ENCODE measurements around the gene DIDO1.
"Not testable (repeated sequence)": the region's sequence is repeated elsewhere in the genome, so short reads cannot be mapped to it uniquely, and the experiment has no call there.

The DIDO1 gene

GRCh38 chr20:62875419-62876361, 50.6 kb downstream of the DIDO1 start:
- no peak for DNase-seq

- DNase-seq: no peak
Observed at GRCh38 chr20:62874964-62875344, 51.4 kb downstream of the DIDO1 start.

- not testable (repeated sequence) for DNase-seq
Observed at GRCh38 chr20:62873681-62874031, 52.6 kb downstream of the DIDO1 start.

GRCh38 chr20:62873280-62873679, 53.0 kb downstream of the DIDO1 start:
- no peak for DNase-seq

GRCh38 chr20:62872862-62873261, 53.4 kb downstream of the DIDO1 start:
- no peak for DNase-seq

GRCh38 chr20:62872184-62872847, 54.0 kb downstream of the DIDO1 start:
- DNase-seq: no peak

- DNase-seq: no peak
Observed at GRCh38 chr20:62864207-62864606, 62.1 kb downstream of the DIDO1 start.

GRCh38 chr20:62861726-62862336, 64.5 kb downstream of the DIDO1 start, which contains the start of gene TCFL5:
TCFL5 (minus strand) TSS chr20:62861822; CDS start chr20:62861670, 152 bp downstream.
- peak; percentile 84 for DNase-seq

GRCh38 chr20:62860924-62861691, 65.2 kb downstream of the DIDO1 start:
- DNase-seq: peak; percentile 37

GRCh38 chr20:62860391-62860923, 65.8 kb downstream of the DIDO1 start:
- DNase-seq: no peak

- no peak for DNase-seq
Observed at GRCh38 chr20:62859721-62860120, 66.6 kb downstream of the DIDO1 start.

- no peak for DNase-seq
Observed at GRCh38 chr20:62858058-62858830, 68.1 kb downstream of the DIDO1 start.

GRCh38 chr20:62856931-62857619, 69.2 kb downstream of the DIDO1 start:
- DNase-seq: no peak

- DNase-seq: no peak
Observed at GRCh38 chr20:62855120-62855519, 71.2 kb downstream of the DIDO1 start.

GRCh38 chr20:62854121-62854520, 72.2 kb downstream of the DIDO1 start:
- DNase-seq: no peak

GRCh38 chr20:62853304-62853703, 73.0 kb downstream of the DIDO1 start:
- not testable (repeated sequence) for DNase-seq

GRCh38 chr20:62852841-62853240, 73.5 kb downstream of the DIDO1 start:
- no peak for DNase-seq

GRCh38 chr20:62852196-62852595, 74.1 kb downstream of the DIDO1 start:
- DNase-seq: no peak

GRCh38 chr20:62850333-62850974, 75.9 kb downstream of the DIDO1 start:
- no peak for DNase-seq

GRCh38 chr20:62849431-62849830, 76.9 kb downstream of the DIDO1 start:
- DNase-seq: no peak

- not testable (repeated sequence) for DNase-seq
Observed at GRCh38 chr20:62848917-62849316, 77.4 kb downstream of the DIDO1 start.

Data from stimulated activated naive CD4-positive, alpha-beta T cell treated with Interleukin-2 at 50 U/mL for 16 hours (primary cell).